Activated CD4-positive, alpha-beta T cell treated with anti-CD3 and anti-CD28 coated beads, Interleukin-2, amount 50 U/mL, for 16 hours (primary cell): ENCODE measurements around the gene CSNK1G1.

Experiments used
- DNase-seq: peaks from one replicate; pipeline ENCODE4 v3.0.0-alpha.2; 2020

Gene CSNK1G1

GRCh38 chr15:64285871-64286270, 70.1 kb downstream of the CSNK1G1 start:
- DNase-seq = no peak

GRCh38 chr15:64285150-64285549, 70.8 kb downstream of the CSNK1G1 start:
- no peak for DNase-seq

DNA sequence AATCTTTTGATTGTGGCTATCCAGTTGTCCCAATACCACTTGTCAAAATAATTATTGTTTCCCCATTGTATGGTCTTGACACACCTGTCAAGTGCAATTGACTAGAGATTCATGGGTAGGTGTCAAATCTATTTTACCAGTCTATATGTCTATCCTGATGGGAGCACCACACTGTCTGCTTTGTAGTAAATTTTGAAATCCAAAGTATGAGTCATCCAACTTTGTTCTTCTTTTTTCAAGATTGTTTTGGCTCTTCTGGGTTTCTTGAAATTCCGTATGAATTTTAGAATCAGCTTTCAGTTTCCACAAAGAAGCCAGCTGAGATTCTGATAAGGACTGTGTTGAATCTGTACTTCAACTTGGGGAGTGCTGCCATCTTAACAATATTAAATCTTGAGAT, 71.9 kb downstream of the CSNK1G1 start:
- no peak for DNase-seq

GRCh38 chr15:64282701-64283100, 73.3 kb downstream of the CSNK1G1 start:
- no peak for DNase-seq

DNA sequence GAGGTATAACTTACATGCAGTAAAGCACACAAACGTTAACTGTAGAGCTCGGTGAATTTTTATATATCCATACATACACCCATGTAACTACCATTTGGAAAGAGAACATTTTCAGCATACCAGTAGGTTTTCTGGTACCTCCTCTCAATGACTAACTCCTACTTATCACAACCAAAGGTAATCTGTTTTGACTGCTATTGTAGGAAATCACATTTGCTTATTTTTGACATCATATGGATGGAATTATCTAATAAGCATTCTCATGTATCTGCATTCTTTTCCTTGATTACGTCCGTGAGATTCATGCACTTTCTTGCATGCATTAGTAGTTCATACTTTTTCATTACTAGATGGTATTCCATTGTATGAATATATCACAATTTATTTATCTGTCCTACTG, 76.8 kb downstream of the CSNK1G1 start:
- DNase-seq = no peak

GRCh38 chr15:64275934-64276333, 80.0 kb downstream of the CSNK1G1 start:
- DNase-seq = no peak

DNA sequence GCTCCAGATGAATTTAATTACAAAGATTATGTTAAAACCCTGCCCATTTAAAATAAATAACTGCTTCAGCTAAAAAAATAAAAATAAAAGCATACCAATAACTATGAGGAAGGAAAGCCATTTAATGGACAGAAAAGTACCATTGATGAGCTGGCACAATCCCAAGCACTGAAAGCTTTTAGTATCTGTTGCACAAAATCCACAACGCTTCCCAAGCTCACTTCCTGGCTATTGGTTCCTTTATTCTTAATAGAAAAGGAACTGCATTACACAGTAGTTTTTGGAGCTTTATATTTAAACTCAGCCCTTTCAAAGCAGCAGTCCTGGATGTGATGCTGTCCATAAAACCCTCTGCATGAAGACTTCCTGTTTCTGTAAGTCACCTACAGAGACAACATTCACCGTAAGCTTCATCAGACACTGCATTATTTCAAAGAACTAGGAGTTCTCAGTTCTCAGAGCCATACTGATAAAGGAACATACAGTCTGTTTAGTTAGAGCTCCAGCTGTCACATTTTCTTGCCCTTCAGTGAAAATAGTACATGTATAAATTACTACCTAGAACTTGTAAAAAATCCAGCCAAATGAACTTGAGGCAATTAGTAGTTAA, 81.5 kb downstream of the CSNK1G1 start:
- DNase-seq = no peak

DNA sequence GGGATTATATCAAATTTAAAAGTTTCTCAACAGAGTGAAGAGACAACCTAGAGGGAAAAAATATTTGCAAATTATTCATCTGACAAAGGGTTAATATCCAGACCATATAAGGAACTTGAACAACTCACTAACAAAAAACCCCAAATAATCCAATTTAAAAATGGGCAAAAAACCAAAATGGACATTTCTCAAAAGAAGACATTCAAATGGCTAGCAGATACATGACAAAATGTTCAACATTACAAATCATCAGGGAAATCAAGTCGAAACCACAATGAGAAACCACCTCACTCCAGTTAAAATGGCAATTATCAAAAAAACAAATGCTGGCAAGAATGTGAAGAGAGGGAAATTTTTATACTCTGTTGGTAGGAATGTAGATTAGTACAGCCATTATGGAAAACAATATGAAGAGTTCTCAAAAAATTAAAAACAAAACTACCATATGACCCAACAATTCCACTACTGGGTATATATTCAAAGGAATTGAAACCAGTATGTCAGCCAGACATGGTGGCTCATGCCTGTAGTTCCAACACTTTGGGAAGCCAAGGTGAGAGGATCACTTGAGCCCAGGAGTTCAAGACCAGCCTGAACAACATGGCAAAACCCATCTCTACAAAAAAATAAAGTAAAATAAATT, 88.5 kb downstream of the CSNK1G1 start:
- DNase-seq = no peak

DNA sequence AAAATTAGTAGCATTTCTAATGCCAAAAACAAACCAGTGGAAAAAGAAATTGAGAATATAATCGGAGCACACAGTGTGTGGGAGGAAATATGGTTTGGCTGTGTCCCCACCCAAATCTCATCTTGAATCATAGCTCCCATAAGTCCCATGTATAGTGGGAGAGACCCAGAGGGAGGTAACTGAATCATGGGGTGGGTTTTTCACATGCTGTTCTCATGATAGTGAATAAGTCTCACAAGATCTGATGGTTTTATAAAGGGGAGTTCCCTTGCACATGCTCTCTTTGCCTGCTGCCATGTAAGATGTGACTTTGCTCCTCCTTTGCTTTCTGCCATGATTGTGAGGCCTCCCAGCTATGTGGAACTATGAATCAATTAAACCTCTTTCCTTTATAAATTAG, 90.8 kb downstream of the CSNK1G1 start:
- DNase-seq = peak; percentile 26

DNA sequence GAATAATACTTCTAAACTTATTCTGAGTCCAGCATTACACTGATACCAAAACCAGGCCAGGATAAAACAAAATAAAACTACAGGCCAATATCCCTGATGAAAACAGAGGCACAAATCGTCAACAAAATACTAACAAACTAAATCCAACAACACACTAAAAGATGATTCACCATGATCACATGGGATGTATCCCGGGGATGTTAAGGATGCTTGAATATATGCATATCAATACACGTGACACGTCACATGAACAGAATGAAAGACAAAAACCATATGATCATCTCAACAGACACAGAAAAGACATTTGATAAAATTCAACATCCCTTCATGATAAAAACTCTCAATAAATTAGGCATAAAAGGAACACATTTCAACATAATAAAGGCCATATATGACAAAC, 91.5 kb downstream of the CSNK1G1 start:
- DNase-seq = no peak

DNA sequence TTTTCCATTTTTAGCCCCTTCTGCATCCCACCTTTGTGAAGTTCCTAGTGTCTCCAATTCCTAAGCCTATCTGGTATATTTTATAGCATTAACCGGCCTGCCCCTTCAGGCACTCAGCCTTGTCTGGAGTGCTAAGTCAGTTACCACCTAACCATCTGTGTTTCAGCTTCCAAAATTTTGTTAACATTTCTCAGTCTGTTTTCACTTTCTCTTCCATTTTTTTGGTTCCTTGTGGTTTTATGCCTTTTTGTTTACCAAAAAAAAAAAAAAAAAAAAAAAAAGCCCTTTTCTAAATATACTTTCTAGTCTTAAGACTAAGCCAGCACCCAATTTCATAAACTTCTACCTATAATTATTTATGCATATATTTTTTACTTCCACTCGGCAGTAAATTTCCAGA, 92.4 kb downstream of the CSNK1G1 start:
- DNase-seq = no peak

GRCh38 chr15:64256051-64256450, 99.9 kb downstream of the CSNK1G1 start:
- DNase-seq = no peak

- DNase-seq = no peak
Observed at GRCh38 chr15:64251658-64252057, 104.3 kb downstream of the CSNK1G1 start.

DNA sequence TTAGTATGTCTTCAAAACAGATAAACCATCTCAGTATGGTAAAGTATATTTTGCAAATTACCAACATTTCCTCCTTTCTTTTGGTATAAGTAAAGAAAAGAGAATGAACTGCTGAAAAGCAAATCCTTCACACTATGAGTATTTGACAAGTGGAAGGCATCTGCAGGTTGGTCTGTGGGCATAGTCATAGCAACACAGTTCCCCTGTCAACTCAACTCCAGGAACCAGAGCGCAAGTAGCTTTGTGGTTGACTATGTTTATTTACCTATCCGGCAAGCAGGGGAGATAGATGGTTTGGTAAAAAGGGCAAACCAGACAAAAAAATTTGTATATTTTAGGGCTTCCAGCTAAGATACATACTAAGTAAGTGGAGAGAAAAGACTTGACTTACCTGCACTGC, 104.9 kb downstream of the CSNK1G1 start:
- peak; percentile 78 for DNase-seq

GRCh38 chr15:64249883-64250575, 105.9 kb downstream of the CSNK1G1 start:
- no peak for DNase-seq

GRCh38 chr15:64249406-64249805, 106.6 kb downstream of the CSNK1G1 start:
- no peak for DNase-seq

GRCh38 chr15:64247906-64248541, 107.9 kb downstream of the CSNK1G1 start:
- peak; percentile 91 for DNase-seq

- no peak for DNase-seq
Observed at GRCh38 chr15:64247535-64247905, 108.5 kb downstream of the CSNK1G1 start.

GRCh38 chr15:64246364-64247189, 109.4 kb downstream of the CSNK1G1 start:
- peak; percentile 95 for DNase-seq

DNA sequence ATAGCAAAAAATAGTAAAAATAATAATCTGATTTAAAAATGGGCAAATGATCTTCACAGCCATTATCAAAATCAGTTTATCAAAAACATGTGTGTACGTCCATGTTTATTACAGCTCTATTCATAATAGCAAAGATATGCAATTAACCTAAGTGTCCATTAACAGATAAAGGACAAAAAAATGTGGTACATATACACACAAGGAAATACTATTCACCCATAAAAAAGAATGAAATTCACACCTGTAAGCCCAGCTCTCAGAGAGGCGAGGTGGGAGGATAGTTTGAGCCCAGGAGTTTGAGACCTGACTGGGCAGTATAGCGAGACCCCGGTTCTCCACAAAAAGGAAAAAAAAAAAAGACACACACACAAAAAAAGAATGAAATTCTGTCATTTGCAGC, 110.6 kb downstream of the CSNK1G1 start:
- DNase-seq = no peak

DNA sequence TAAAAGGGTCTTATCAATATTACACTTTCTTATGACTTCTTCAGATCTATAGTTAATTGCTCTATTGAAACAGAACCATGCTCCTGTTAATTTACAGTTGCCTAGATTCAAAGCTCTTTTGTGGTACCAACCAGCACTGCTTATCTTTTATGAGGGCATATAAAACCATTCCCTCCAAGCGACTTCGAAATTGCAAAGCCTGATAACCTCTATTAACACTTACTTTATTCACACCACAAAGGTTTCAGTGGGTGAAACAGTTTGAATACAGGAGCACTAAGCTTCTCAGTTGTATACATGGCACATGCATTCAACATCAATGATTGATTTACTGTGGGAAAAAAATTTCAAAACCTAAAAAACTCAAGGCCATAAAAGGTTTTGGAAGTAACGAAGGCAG, 118.3 kb downstream of the CSNK1G1 start:
- no peak for DNase-seq

DNA sequence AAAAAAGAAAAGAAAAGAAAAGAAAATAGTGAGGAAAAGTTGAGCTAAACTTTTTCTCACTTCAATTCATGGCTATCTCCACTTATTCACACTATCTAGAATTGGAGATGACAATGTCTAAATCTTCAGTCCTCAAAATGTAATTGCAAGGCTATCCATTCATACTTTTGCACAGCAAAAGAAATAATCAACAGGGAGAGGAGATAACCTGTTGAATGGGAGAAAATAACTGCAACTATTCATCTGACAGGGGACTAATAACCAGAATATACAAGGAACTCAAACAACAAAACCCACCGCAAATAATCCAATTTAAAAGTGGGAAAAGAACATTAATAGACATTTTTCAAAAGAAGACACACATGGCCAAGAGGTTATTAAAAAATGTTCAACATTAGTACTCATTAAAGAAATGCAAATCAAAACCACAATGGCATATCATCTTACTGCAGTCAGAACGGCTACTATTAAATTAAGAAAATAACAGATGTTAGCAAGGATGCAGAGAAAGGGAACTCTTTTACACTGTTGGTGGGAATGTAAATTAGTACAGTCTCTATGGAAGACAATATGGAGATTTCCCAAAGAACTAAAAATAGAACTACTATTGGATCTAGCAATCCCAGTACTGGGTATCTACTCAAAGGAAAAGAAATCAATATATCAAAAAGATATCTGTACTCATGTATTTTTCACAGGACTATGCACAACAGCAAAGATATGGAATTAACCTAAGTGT, 119.6 kb downstream of the CSNK1G1 start:
- DNase-seq = no peak
